ENCODE measurements around the gene NEURL1.

The NEURL1 gene

GRCh38 chr10:103612462-103613365 is 119.2 kb downstream of the NEURL1 start:
- FAIRE-seq = no peak
- TF ChIP-seq SPI1 (IDR thresholded peaks at IDR 0.05; ENCODE audit: low read depth, low read length) (no peak), POLR2AphosphoS5 (IDR thresholded peaks at IDR 0.05; ENCODE audit: low read depth, low read length) (no peak), POU2F2 (IDR thresholded peaks at IDR 0.05; ENCODE audit: low read depth, low read length) (no peak), PAX5 (IDR thresholded peaks at IDR 0.05; ENCODE audit: insufficient read depth, low read length, severe bottlenecking) (no peak), TAF1 (IDR thresholded peaks at IDR 0.05; ENCODE audit: low read depth, low read length) (no peak), POLR2A (IDR thresholded peaks at IDR 0.05; ENCODE audit: low read depth, low read length) (no peak)
- no peak for DNase-seq (ENCODE audit: insufficient read length, low spot score)

GRCh38 chr10:103613616-103614015 is 120.1 kb downstream of the NEURL1 start:
- DNase-seq (ENCODE audit: insufficient read length, low spot score) = no peak
- TF ChIP-seq POU2F2 (IDR thresholded peaks at IDR 0.05; ENCODE audit: low read depth, low read length) = no peak
- no peak for TF ChIP-seq POLR2AphosphoS5 (IDR thresholded peaks at IDR 0.05; ENCODE audit: low read depth, low read length)
- no peak for FAIRE-seq

DNA sequence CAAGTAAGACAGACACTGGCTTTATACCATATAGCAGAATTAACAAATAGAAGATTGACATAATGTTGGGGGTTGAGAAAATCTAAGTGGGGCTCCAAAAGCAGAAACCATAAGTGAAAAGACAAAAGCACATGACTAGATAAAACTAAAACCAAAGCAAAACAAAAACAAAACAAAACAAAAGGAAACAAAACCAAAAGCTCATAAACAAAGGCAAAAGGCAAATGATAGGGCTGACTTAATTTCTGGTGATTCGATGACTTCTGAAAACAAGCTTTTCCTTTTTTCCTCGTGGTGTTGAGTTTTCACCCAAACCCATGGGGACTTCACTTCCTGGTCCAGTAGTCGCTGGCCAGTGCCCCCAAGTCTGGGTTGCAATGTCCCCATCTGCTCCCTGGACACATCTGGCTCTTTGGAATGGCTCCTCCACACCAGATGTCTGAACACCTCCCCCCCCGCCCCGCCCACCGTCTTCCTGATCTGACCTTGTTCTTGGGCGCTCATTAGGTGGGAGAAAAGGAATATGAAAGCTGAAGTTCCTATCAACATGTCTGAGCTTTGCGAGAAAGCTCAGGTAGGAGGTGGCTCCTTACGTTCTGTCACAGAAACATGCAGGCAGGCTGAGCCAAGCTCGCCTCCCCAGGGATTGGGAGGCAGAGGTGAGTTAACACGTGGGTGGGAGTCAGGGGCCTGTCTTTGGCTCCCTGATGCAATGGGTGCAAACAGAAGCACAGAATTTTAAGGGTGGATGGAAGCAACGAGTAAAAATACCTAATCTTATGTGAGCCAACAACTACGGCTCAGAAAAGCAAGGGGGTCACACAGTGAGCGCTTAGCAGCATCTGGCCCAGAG is 121.0 kb downstream of the NEURL1 start:
- no peak for DNase-seq (ENCODE audit: insufficient read length, low spot score)
- TF ChIP-seq PAX5 (IDR thresholded peaks at IDR 0.05; ENCODE audit: insufficient read depth, low read length, severe bottlenecking) (no peak), POLR2AphosphoS5 (IDR thresholded peaks at IDR 0.05; ENCODE audit: low read depth, low read length) (no peak), POU2F2 (IDR thresholded peaks at IDR 0.05; ENCODE audit: low read depth, low read length) (no peak), TAF1 (IDR thresholded peaks at IDR 0.05; ENCODE audit: low read depth, low read length) (no peak), SPI1 (IDR thresholded peaks at IDR 0.05; ENCODE audit: low read depth, low read length) (no peak), POLR2A (IDR thresholded peaks at IDR 0.05; ENCODE audit: low read depth, low read length) (no peak)
- FAIRE-seq = no peak

GRCh38 chr10:103616705-103617601 is 123.4 kb downstream of the NEURL1 start:
- no peak for FAIRE-seq
- TF ChIP-seq PAX5 (IDR thresholded peaks at IDR 0.05; ENCODE audit: insufficient read depth, low read length, severe bottlenecking) (no peak), POU2F2 (IDR thresholded peaks at IDR 0.05; ENCODE audit: low read depth, low read length) (no peak), TAF1 (IDR thresholded peaks at IDR 0.05; ENCODE audit: low read depth, low read length) (no peak), POLR2A (IDR thresholded peaks at IDR 0.05; ENCODE audit: low read depth, low read length) (no peak), POLR2AphosphoS5 (IDR thresholded peaks at IDR 0.05; ENCODE audit: low read depth, low read length) (no peak), SPI1 (IDR thresholded peaks at IDR 0.05; ENCODE audit: low read depth, low read length) (no peak)
- no peak for DNase-seq (ENCODE audit: insufficient read length, low spot score)

DNA sequence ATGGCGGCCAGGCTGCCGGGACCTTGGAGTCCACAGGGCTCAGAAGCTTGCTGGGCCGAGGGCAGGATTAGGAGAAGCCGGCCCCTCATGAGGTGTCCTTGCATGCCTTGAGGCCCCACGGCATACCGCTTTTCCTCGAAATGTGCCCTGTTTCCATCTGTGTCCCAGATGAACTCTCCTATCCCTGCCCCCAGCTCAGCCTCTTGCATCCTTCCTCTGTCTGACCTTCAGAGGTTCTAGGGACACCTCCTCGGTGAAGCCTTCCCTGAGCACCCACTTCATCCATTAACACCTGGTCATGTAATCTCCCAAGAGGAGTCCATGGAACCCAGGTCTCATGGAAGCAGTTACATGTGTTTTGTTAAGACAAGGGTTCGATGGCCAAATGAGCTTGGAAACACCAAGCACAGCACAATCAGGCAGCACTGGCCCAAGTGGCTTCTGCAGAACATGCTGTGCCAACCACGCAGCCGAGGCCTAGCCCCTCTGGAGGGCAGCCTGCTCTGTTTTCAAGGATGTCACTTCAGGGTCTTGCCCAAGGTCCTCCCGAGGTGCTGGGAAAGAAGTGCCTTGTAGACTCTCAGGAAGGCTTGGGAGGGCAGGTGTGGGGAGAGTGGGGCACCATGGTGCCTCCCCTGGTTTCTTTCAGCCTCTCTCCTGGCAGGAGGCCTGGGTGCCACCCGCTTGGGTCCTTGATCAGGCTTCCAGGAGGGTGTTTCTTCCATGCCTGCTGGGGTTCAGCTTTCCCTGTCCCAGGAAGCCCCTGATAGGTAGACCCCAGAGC is 124.3 kb downstream of the NEURL1 start:
- FAIRE-seq (no peak), DNase-seq (ENCODE audit: insufficient read length, low spot score) (no peak)
- TF ChIP-seq POLR2AphosphoS5 (IDR thresholded peaks at IDR 0.05; ENCODE audit: low read depth, low read length) (no peak), POU2F2 (IDR thresholded peaks at IDR 0.05; ENCODE audit: low read depth, low read length) (no peak), SPI1 (IDR thresholded peaks at IDR 0.05; ENCODE audit: low read depth, low read length) (no peak), TAF1 (IDR thresholded peaks at IDR 0.05; ENCODE audit: low read depth, low read length) (no peak), POLR2A (IDR thresholded peaks at IDR 0.05; ENCODE audit: low read depth, low read length) (no peak), PAX5 (IDR thresholded peaks at IDR 0.05; ENCODE audit: insufficient read depth, low read length, severe bottlenecking) (no peak)

DNA sequence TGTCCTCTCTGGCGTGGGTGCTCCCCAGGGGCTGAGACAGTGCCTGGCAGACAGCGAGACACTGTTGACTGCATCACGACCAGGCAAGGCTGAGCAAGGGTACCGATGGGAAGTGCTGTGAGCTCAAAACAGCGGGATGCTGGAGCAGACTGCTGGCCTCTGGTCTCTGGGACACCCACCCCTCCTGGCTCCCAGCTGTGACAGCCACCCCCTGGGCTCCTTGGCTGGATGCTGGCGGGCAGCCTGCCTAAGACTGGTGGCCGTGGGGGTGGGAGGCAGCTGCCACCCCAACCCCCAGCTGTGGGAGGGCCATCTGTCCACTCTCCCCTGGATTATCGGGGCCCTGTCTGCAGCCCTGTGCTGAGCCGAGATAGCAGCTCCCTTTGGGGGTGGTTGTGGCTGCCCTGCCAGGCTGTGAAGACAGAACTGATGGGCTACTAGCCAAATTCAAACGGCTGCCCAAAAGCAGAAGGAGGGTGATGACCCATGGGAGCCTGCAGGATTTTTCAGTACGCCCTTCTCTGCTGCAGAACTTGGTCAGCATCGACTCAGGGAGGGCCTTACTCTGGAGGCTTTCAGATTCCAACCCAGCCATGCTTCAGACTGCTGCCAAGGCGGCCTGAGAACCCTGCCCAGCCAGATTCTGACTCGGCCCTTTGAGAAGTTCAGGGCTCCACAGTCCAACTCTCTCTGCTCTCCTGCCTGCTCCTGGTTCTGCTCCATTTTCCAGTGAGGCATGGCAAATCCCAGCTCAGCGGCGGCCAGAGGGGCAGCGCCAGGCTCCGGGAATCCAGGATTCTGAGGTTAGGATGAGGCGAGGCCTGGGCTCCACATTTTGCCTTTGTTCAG is 125.3 kb downstream of the NEURL1 start:
- no peak for DNase-seq (ENCODE audit: insufficient read length, low spot score)
- no peak for FAIRE-seq
- TF ChIP-seq PAX5 (IDR thresholded peaks at IDR 0.05; ENCODE audit: insufficient read depth, low read length, severe bottlenecking) (no peak), POU2F2 (IDR thresholded peaks at IDR 0.05; ENCODE audit: low read depth, low read length) (no peak), POLR2AphosphoS5 (IDR thresholded peaks at IDR 0.05; ENCODE audit: low read depth, low read length) (no peak), POLR2A (IDR thresholded peaks at IDR 0.05; ENCODE audit: low read depth, low read length) (no peak), SPI1 (IDR thresholded peaks at IDR 0.05; ENCODE audit: low read depth, low read length) (no peak), TAF1 (IDR thresholded peaks at IDR 0.05; ENCODE audit: low read depth, low read length) (no peak)

DNA sequence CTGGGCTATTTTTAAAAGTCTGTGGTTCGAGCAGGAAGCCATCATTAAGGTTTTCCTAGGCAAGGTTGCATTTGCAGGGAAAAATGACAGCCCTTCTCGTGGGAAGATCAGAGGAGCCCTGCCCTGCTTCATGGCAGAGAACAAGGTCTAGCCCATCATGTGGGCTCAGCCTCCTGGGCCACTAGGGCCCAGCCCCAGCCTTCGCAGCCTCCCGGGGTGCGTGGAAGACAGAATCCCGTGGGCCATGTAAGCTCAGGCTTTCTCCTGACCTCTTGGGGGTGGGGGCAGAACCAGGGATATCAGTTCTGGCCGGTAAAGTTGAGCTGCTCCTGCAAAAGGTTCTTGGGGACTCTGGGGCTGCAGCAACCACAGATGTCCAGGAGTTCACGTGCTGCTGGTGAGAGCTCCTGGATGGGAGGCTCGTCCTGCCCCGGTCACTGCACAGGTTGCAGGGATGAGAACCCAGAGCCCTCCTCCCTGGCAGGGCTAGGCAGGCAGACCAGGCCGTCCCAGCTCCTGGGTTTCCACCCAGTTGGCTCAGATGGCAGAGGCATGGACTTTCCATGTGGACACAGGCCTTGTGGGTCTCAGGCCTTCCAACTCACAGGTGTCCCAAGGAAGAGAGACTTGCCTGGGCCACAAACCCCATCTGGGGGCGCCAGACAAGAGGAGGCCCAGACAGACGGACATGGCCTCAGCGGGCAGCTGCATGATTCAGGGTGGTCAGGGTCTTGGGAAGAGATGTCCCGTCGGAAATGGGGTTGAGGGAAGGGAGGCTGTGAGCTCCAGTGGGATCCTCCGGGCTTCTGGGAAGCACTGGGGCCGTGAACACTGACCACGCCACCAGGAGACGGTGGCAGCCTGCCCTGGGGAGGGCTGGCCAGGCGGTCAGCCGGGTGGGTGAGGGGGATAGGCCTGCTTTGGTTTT is 126.2 kb downstream of the NEURL1 start:
- FAIRE-seq (no peak), DNase-seq (ENCODE audit: insufficient read length, low spot score) (no peak)
- TF ChIP-seq POLR2AphosphoS5 (IDR thresholded peaks at IDR 0.05; ENCODE audit: low read depth, low read length) = no peak
- TF ChIP-seq POU2F2 (IDR thresholded peaks at IDR 0.05; ENCODE audit: low read depth, low read length) = no peak
- TF ChIP-seq POLR2A (IDR thresholded peaks at IDR 0.05; ENCODE audit: low read depth, low read length) = no peak
- no peak for TF ChIP-seq TAF1 (IDR thresholded peaks at IDR 0.05; ENCODE audit: low read depth, low read length)
- TF ChIP-seq PAX5 (IDR thresholded peaks at IDR 0.05; ENCODE audit: insufficient read depth, low read length, severe bottlenecking) = no peak
- TF ChIP-seq SPI1 (IDR thresholded peaks at IDR 0.05; ENCODE audit: low read depth, low read length) = no peak

All from GM12891 (cell line).